K562 (cell line): ENCODE data around the gene SDS. TPM values are rescaled to one million over a fixed set of nuclear protein-coding genes. Genes with fewer than 3 reads are reported as not detected.

Experiments
- ATAC-seq: fragments of 200-7000 bp; cut with Tn5 transposase; 3 replicates; pipeline ENCODE4 v1.9.1; 2020; ENCODE audit warnings: moderate library complexity
- BruUV-seq: library from RNA; stranded (reverse); fragments of 400-500 nt; replicated peaks from 2 replicates; lab custom pipeline; 2021; lab: Mats Ljungman, UMichigan
- CTCF ChIA-PET: fragments of 300-600 bp; formaldehyde crosslinking; extraction: SDS; loops from one replicate; lab custom pipeline; 2021; ENCODE audit warnings: low intra/inter-chr PET ratio; lab: Yijun Ruan, JAX
- POLR2A ChIA-PET: fragments of 300-600, 350-650 bp; sonication (Branson Sonifier 250); formaldehyde crosslinking; extraction: SDS; loops from one replicate; lab custom pipeline; 2021; ENCODE audit warnings: antibody characterized with exemption, inconsistent platforms; lab: Yijun Ruan, JAX
- DNase-seq, 4 experiments: peaks; one replicate each; pipeline versions ENCODE4 v3.0.0 to v3.0.0-alpha.2; 2011 to 2018; ENCODE audit warnings: low spot score in 3 of 4, mixed read lengths in 3 of 4; ENCODE audit errors: extremely low read depth in 1 of 4
- FAIRE-seq: peaks from 2 replicates; lab custom pipeline; 2011; peaks lifted over from hg19 to GRCh38; lab: Jason Lieb, UNC
- H2AFZ ChIP-seq: 2 replicates; pipeline ENCODE4 v1.6.0; 2011; ENCODE audit warnings: low read depth, low read length, control low read depth, inconsistent platforms
- H3K27ac ChIP-seq: fragments of 200-600 bp; 3 replicates; pipeline ENCODE4 v1.8.0; 2011; ENCODE audit warnings: low read depth, mild to moderate bottlenecking, control low read depth, inconsistent platforms, low read length, moderate library complexity, mixed read lengths; ENCODE audit errors: extremely low read depth
- H3K27me3 ChIP-seq, 2 experiments: fragments of 300-600 bp in 1 of 2; 2 replicates in 1 of 2; 3 replicates in 1 of 2; pipeline versions ENCODE4 v1.6.0 to v1.8.0; 2011; ENCODE audit warnings: inconsistent platforms in 2 of 2, low read length in 2 of 2, mild to moderate bottlenecking in 1 of 2, mixed read lengths in 1 of 2, moderate library complexity in 1 of 2; ENCODE audit not compliant: control insufficient read depth in 2 of 2, insufficient read depth in 2 of 2
- H3K36me3 ChIP-seq: fragments of 300-600 bp; 3 replicates; pipeline ENCODE4 v1.8.0; 2011; ENCODE audit warnings: mild to moderate bottlenecking, low read length, inconsistent platforms; ENCODE audit not compliant: control insufficient read depth, insufficient read depth
- H3K4me1 ChIP-seq, 2 experiments: fragments of 200-600 bp in 1 of 2; replicated peaks in 1 of 2; 2 replicates in 1 of 2; 3 replicates in 1 of 2; pipeline versions ENCODE4 v1.5.1 to v1.8.0; 2011; ENCODE audit warnings: inconsistent platforms in 2 of 2, low read length in 2 of 2, mild to moderate bottlenecking in 1 of 2, mixed read lengths in 1 of 2, moderate library complexity in 1 of 2; ENCODE audit not compliant: control insufficient read depth in 2 of 2, insufficient read depth in 2 of 2
- H3K4me2 ChIP-seq: 2 replicates; pipeline ENCODE4 v1.6.1; 2011; ENCODE audit warnings: low read length, control low read depth, inconsistent platforms, mixed read lengths; ENCODE audit not compliant: insufficient read depth
- H3K4me3 ChIP-seq: fragments of 200-600 bp; sonication (generic), shearing (Covaris generic); 2 replicates; pipeline ENCODE4 v1.5.1; 2016; ENCODE audit warnings: control low read depth, inconsistent platforms
- H3K79me2 ChIP-seq: fragments of 200-600 bp; 3 replicates; pipeline ENCODE4 v1.8.0; 2011; ENCODE audit warnings: low read length, inconsistent platforms; ENCODE audit not compliant: control insufficient read depth, insufficient read depth
- H3K9ac ChIP-seq, 2 experiments: 2 replicates each; pipeline versions ENCODE4 v1.6.0 to v1.6.1; 2011; ENCODE audit warnings: low read depth in 2 of 2, low read length in 2 of 2, control low read depth in 1 of 2, inconsistent platforms in 1 of 2, mild to moderate bottlenecking in 1 of 2, mixed read lengths in 1 of 2; ENCODE audit not compliant: insufficient read depth in 1 of 2
- H3K9me1 ChIP-seq: one replicate; pipeline ENCODE4 v1.6.0; 2011; ENCODE audit warnings: inconsistent platforms, mild to moderate bottlenecking, low read length, moderate library complexity; ENCODE audit not compliant: control insufficient read depth, insufficient read depth
- H3K9me3 ChIP-seq: replicated peaks from 2 replicates; pipeline ENCODE4 v1.5.1; 2011; ENCODE audit warnings: low read depth, low read length, inconsistent platforms; ENCODE audit not compliant: control insufficient read depth, insufficient read depth
- H4K20me1 ChIP-seq: replicated peaks from 2 replicates; pipeline ENCODE4 v1.6.1; 2011; ENCODE audit warnings: low read length, inconsistent platforms, mixed read lengths; ENCODE audit not compliant: control insufficient read depth, insufficient read depth
- ADNP ChIP-seq: fragments of 200-800 bp; sonication (Bioruptor generic); IDR thresholded peaks from 2 replicates; pipeline ENCODE4 v1.6.1; 2016; ENCODE audit warnings: missing genetic modification characterization, missing compliant biosample characterization
- ATF1 ChIP-seq, 2 experiments: fragments of 450-650 bp in 1 of 2; IDR thresholded peaks; 2 replicates each; pipeline ENCODE4 v1.6.1; 2016; ENCODE audit warnings: missing compliant biosample characterization in 1 of 2, missing genetic modification characterization in 1 of 2
- BCOR ChIP-seq: fragments of 450-650 bp; IDR thresholded peaks from 2 replicates; pipeline ENCODE4 v1.6.1; 2016
- CBX2 ChIP-seq: fragments of 200-600 bp; sonication (generic); IDR thresholded peaks from one replicate; pipeline ENCODE4 v1.6.1; 2012; ENCODE audit warnings: mild to moderate bottlenecking, low read length, inconsistent platforms; ENCODE audit not compliant: insufficient read depth, poor library complexity, severe bottlenecking
- FOXP1 ChIP-seq: sonication (generic); formaldehyde crosslinking; IDR thresholded peaks from 2 replicates; pipeline ENCODE4 v1.8.0; 2022; ENCODE audit warnings: mild to moderate bottlenecking, missing genetic modification reagents
- HDGF ChIP-seq: fragments of 450-650 bp; IDR thresholded peaks from 2 replicates; pipeline ENCODE4 v1.6.1; 2016
- HNRNPK ChIP-seq: fragments of 200-400 bp; formaldehyde crosslinking; IDR thresholded peaks from one replicate; pipeline ENCODE4 v1.6.1; 2018; ENCODE audit warnings: mild to moderate bottlenecking, low read depth, low read length; ENCODE audit not compliant: poor library complexity, severe bottlenecking
- MEIS2 ChIP-seq: fragments of 450-650 bp; IDR thresholded peaks from 2 replicates; pipeline ENCODE4 v1.6.1; 2014; ENCODE audit warnings: mild to moderate bottlenecking; ENCODE audit not compliant: partially characterized antibody
- ZBTB33 ChIP-seq: sonication (generic); formaldehyde crosslinking; IDR thresholded peaks from 2 replicates; pipeline ENCODE4 v1.8.1; 2023; ENCODE audit warnings: mild to moderate bottlenecking, missing genetic modification reagents
- ZNF24 ChIP-seq: fragments of 450-650 bp; IDR thresholded peaks from 2 replicates; pipeline ENCODE4 v1.6.1; 2016
- ZNF316 ChIP-seq: fragments of 450-650 bp; IDR thresholded peaks from 2 replicates; pipeline ENCODE4 v1.6.1; 2016
- ZNF444 ChIP-seq: fragments of 250-450 bp; sonication (Bioruptor Pico); IDR thresholded peaks from 2 replicates; pipeline ENCODE4 v1.4.0; 2020; ENCODE audit warnings: mild to moderate bottlenecking, moderate library complexity
- ZSCAN29 ChIP-seq: fragments of 450-650 bp; IDR thresholded peaks from 2 replicates; pipeline ENCODE4 v1.6.1; 2017
- WGBS: fragments of 100-300 bp; shearing (Covaris generic); methylation state at CpG from one replicate; pipeline ENCODE4 v1.1.6; 2016; ENCODE audit warnings: low coverage, mixed read lengths; ENCODE audit not compliant: insufficient coverage; ENCODE audit errors: missing lambda C conversion rate; 5-methylcytosine and 5-hydroxymethylcytosine counted together
- in situ Hi-C: fragments of 300-500 bp; cut with MboI; formaldehyde crosslinking; loops from 4 replicates; pipeline ENCODE4 v1.15.0; 2018; ENCODE audit warnings: inconsistent platforms, mixed read lengths
- intact Hi-C: fragments of 100-400 bp; cut with micrococcal nuclease; formaldehyde crosslinking; loops from 2 replicates; pipeline ENCODE4 v1.14.2; 2022
- polyA plus RNA-seq, 8 experiments: library from polyadenylated mRNA; depleted of rRNA in 4 of 8; stranded (reverse) in 5 of 8; unstranded in 3 of 8; fragments of >200 nt; fragmentation: Nextera tagmentation in 2 of 8; fragmentation: Illumina TruSeq in 1 of 8; extraction: Ambion mirVana in 2 of 8; extraction: Trizol in 1 of 8; gene quantifications; 2 replicates each; pipeline versions ENCODE4 v1.2.1 to v1.2.3, GENCODE V29; 2011 to 2014; ENCODE audit warnings: inconsistent platforms in 1 of 8, missing spikeins in 1 of 8
- total RNA-seq, 7 experiments: library from RNA; depleted of rRNA in 6 of 7; stranded (reverse); fragments of >200 nt in 6 of 7; fragmentation: Illumina TruSeq in 2 of 7; extraction: Trizol in 2 of 7; gene quantifications; 2 replicates each; pipeline versions ENCODE4 v1.2.1 to v1.2.3, GENCODE V29; 2011 to 2021; ENCODE audit warnings: low replicate concordance in 1 of 7

The SDS gene
- total and polyA plus RNA-seq, 9 of the 15 experiments (the other 6 are each of a cell fraction or from before 2014, with no cell fraction given), result 0.07 to 1.1 (median 0.12) TPM; not detected in 1

- TF ChIP-seq ZBTB33 (CRISPR knock-in tag) (peak; percentile 85), ZNF444 (CRISPR knock-in tag) (no peak), FOXP1 (CRISPR knock-in tag) (no peak), BCOR (peak; percentile 81), ZNF316 (no peak)
Observed at GRCh38 chr12:113402586-113403260, 964 bp downstream of the SDS start (continued).

GRCh38 chr12:113401066-113402000 lies 2.4 kb downstream of the SDS start:
- DNase-seq (no peak), FAIRE-seq (no peak)
- Histone ChIP-seq H3K4me2 (no peak overlapping the region), H3K4me3 (no peak overlapping the region), H2AFZ (peak overlapping the region; percentile 47), H3K9ac (peak overlapping the region in 1 of 2 experiments; percentile 50; a peak in 1 of 4 replicates), H3K36me3 (no peaks in the 10 kb centered on the region)
- BruUV-seq, result no TSS peak
- TF ChIP-seq CBX2 (no peak), ADNP (peak; percentile 51; the same call in 1 of the 2 replicates), HNRNPK (no peak), ZNF24 (peak; percentile 94), HDGF (no peak), ATF1 (CRISPR knock-in tag; IDR thresholded peaks at IDR 0.05) (no peak), ATF1 (tag; IDR thresholded peaks at IDR 0.05) (no peak), ZSCAN29 (no peak), MEIS2 (no peak)
- TF ChIP-seq, all 486 proteins: peak for 2
- Histone ChIP-seq H4K20me1 (no peaks in the 10 kb centered on the region), H3K4me1 (peaks cover 7 to 28% of the 10 kb centered on the region in 2 experiments; a peak in 4 of 5 replicates), H3K9me1 (no peaks in the 10 kb centered on the region), H3K27ac (no peak overlapping the region), H3K27me3 (peaks cover 0 to 8% of the 10 kb centered on the region in 2 experiments; a peak in 1 of 5 replicates), H3K9me3 (no peaks in the 10 kb centered on the region), H3K79me2 (no peaks in the 10 kb centered on the region)
- POLR2A ChIA-PET, result interaction anchor here (0.8 kb wide), 1 partner anchor 9 kb away, joined by 3 read pairs; no protein-coding TSS in a partner anchor
- in situ Hi-C loops, result loop anchor here (25.0 kb wide), 1 partner anchor 214 kb away; the partner anchor contains the start of genes DDX54 and RITA1
- ATAC-seq, result no peak
- intact Hi-C loops, result no loop called here
- WGBS, result 37% methylated on average over 13 of the region's 13 CpGs
- CTCF ChIA-PET, result no interaction called here
